Stimulated activated CD8-positive, alpha-beta memory T cell treated with anti-CD3 and anti-CD28 coated beads, Interleukin-4, amount 100 ng/mL, for 24 hours (primary cell): Measurements from ENCODE around the gene RIC8A.
A peak's percentile ranks its signal among the peaks of the same experiment; 100 is the strongest.

Source experiments
- DNase-seq: peaks from one replicate; pipeline ENCODE4 v3.0.0-alpha.2; 2020; ENCODE audit warnings: low read depth

The RIC8A gene

GRCh38 chr11:244376-244775, 36.9 kb downstream of the RIC8A start:
- DNase-seq: no peak

- no peak for DNase-seq
These were observed 41.6 kb downstream of the RIC8A start for GRCh38 chr11:249062-249461.

- no peak for DNase-seq
These were observed 42.8 kb downstream of the RIC8A start for GRCh38 chr11:250274-250673.

- peak; percentile 68 for DNase-seq
These were observed 43.3 kb downstream of the RIC8A start for GRCh38 chr11:250740-251299.

- no peak for DNase-seq
These were observed 44.0 kb downstream of the RIC8A start for GRCh38 chr11:251550-251949.

GRCh38 chr11:252666-253065, 45.2 kb downstream of the RIC8A start:
- no peak for DNase-seq

- DNase-seq: no peak
These were observed 45.8 kb downstream of the RIC8A start for GRCh38 chr11:253160-253885.

GRCh38 chr11:253886-254270, 46.4 kb downstream of the RIC8A start:
- DNase-seq: no peak

- no peak for DNase-seq
These were observed 47.7 kb downstream of the RIC8A start for GRCh38 chr11:255176-255575.

GRCh38 chr11:255816-256215, 48.3 kb downstream of the RIC8A start:
- DNase-seq: no peak

- DNase-seq: no peak
These were observed 49.6 kb downstream of the RIC8A start for GRCh38 chr11:256952-257737.

- DNase-seq: no peak
These were observed 50.4 kb downstream of the RIC8A start for GRCh38 chr11:257766-258493.

GRCh38 chr11:259413-259812, 51.9 kb downstream of the RIC8A start:
- DNase-seq: no peak

GRCh38 chr11:261624-262023, 54.1 kb downstream of the RIC8A start:
- no peak for DNase-seq
